ENCODE results near the gene UBB. TPM values are rescaled to one million over a fixed set of nuclear protein-coding genes. Genes with fewer than 3 reads are reported as not detected.
"Not testable (repeated sequence)": the region's sequence is repeated elsewhere in the genome, so short reads cannot be mapped to it uniquely, and the experiment has no call there.

The UBB gene
- total RNA-seq, 3 donors from 2014 or later (not counting 1 experiment from before 2014, with no cell fraction given) = 1,492 to 1,665 (median 1,530) TPM

GRCh38 chr17:16396693-16397092, 15.8 kb downstream of the UBB start:
- H3K27me3 Mint-ChIP-seq (ENCODE audit: low read depth in 2 of 2); intact Hi-C loops (cut with micrococcal nuclease); H3K4me1 Mint-ChIP-seq; H3K36me3 Mint-ChIP-seq; H3K27me3 ChIP-seq (ENCODE audit: control insufficient read depth, insufficient read depth, low read length); H3K36me3 ChIP-seq (ENCODE audit: control insufficient read depth, insufficient read depth, low read length); H3K9me3 Mint-ChIP-seq; H3K4me3 ChIP-seq (ENCODE audit: low read length); H3K27ac Mint-ChIP-seq; ATAC-seq; H3K4me1 ChIP-seq (ENCODE audit: control insufficient read depth, insufficient read depth, low read length); DNase-seq; H3K4me3 Mint-ChIP-seq; H3K27ac ChIP-seq (ENCODE audit: low read length); H3K9me3 ChIP-seq (ENCODE audit: control insufficient read depth, insufficient read depth, low read length): not testable (repeated sequence)
- 65% methylated on average over 2 of the region's 2 CpGs for WGBS (ENCODE audit: insufficient coverage)

- no peaks in the 10 kb centered on the region for H3K4me1 Mint-ChIP-seq
- no peaks in the 10 kb centered on the region for H3K4me1 ChIP-seq (ENCODE audit: control insufficient read depth, insufficient read depth, low read length)
- intact Hi-C loops (cut with micrococcal nuclease) = no loop called here
- peaks cover 0 to 8% of the 10 kb centered on the region in 2 donors for H3K27me3 Mint-ChIP-seq (ENCODE audit: low read depth in 2 of 2)
- 36% methylated on average over 6 of the region's 9 CpGs for WGBS (ENCODE audit: insufficient coverage)
- no peak overlapping the region for H3K27ac ChIP-seq (ENCODE audit: low read length)
- H3K9me3 Mint-ChIP-seq = no peaks in the 10 kb centered on the region
- H3K27ac Mint-ChIP-seq = peak overlapping the region in 1 of 2 donors; percentile 45
- no peaks in the 10 kb centered on the region for H3K36me3 ChIP-seq (ENCODE audit: control insufficient read depth, insufficient read depth, low read length)
- DNase-seq = no peak
- H3K27me3 ChIP-seq (ENCODE audit: control insufficient read depth, insufficient read depth, low read length) = no peaks in the 10 kb centered on the region
- H3K4me3 Mint-ChIP-seq = no peak overlapping the region
- H3K4me3 ChIP-seq (ENCODE audit: low read length) = no peak overlapping the region
- TF ChIP-seq CTCF (IDR thresholded peaks at IDR 0.05) = no peak
- H3K36me3 Mint-ChIP-seq = no peaks in the 10 kb centered on the region
- H3K9me3 ChIP-seq (ENCODE audit: control insufficient read depth, insufficient read depth, low read length) = no peaks in the 10 kb centered on the region
- no peak for ATAC-seq
Measured at GRCh38 chr17:16398270-16399267, 17.7 kb downstream of the UBB start.

GRCh38 chr17:16403847-16404246, 23.0 kb downstream of the UBB start:
- H3K27ac ChIP-seq (ENCODE audit: low read length); H3K27ac Mint-ChIP-seq; H3K36me3 ChIP-seq (ENCODE audit: control insufficient read depth, insufficient read depth, low read length); H3K4me3 ChIP-seq (ENCODE audit: low read length); H3K9me3 ChIP-seq (ENCODE audit: control insufficient read depth, insufficient read depth, low read length); ATAC-seq; H3K27me3 ChIP-seq (ENCODE audit: control insufficient read depth, insufficient read depth, low read length); H3K9me3 Mint-ChIP-seq; intact Hi-C loops (cut with micrococcal nuclease); DNase-seq; H3K4me3 Mint-ChIP-seq; H3K36me3 Mint-ChIP-seq: not testable (repeated sequence)
- WGBS (ENCODE audit: insufficient coverage) = 93% methylated on average over 9 of the region's 9 CpGs
- H3K4me1 Mint-ChIP-seq = peaks cover 6 to 12% of the 10 kb centered on the region in 2 donors
- peaks cover 12% of the 10 kb centered on the region for H3K4me1 ChIP-seq (ENCODE audit: control insufficient read depth, insufficient read depth, low read length)
- peaks cover 9 to 15% of the 10 kb centered on the region in 2 donors for H3K27me3 Mint-ChIP-seq (ENCODE audit: low read depth in 2 of 2)

GRCh38 chr17:16406742-16407674, 26.1 kb downstream of the UBB start:
- Histone ChIP-seq H3K27ac (ENCODE audit: low read length) (no peak overlapping the region), H3K36me3 (ENCODE audit: control insufficient read depth, insufficient read depth, low read length) (no peaks in the 10 kb centered on the region), H3K4me1 (ENCODE audit: control insufficient read depth, insufficient read depth, low read length) (peaks cover 12% of the 10 kb centered on the region), H3K27me3 (ENCODE audit: control insufficient read depth, insufficient read depth, low read length) (peaks cover 8% of the 10 kb centered on the region), H3K9me3 (ENCODE audit: control insufficient read depth, insufficient read depth, low read length) (no peaks in the 10 kb centered on the region), H3K4me3 (ENCODE audit: low read length) (peak overlapping the region; percentile 27)
- H3K27me3 Mint-ChIP-seq (ENCODE audit: low read depth in 2 of 2) = peaks cover 9 to 15% of the 10 kb centered on the region in 2 donors
- DNase-seq (no peak), ATAC-seq (peak in 2 of 3 donors; percentile 21 to 29)
- 7% methylated on average over 63 of the region's 67 CpGs for WGBS (ENCODE audit: insufficient coverage)
- H3K4me1 Mint-ChIP-seq = peaks cover 6 to 12% of the 10 kb centered on the region in 2 donors
- intact Hi-C loops (cut with micrococcal nuclease) = no loop called here
- H3K36me3 Mint-ChIP-seq = no peaks in the 10 kb centered on the region
- no peaks in the 10 kb centered on the region for H3K9me3 Mint-ChIP-seq
- TF ChIP-seq CTCF (IDR thresholded peaks at IDR 0.05) = no peak
- peak overlapping the region in 1 of 2 donors; percentile 75 for H3K27ac Mint-ChIP-seq
- peak overlapping the region; percentile 59 for H3K4me3 Mint-ChIP-seq
